Measurements from ENCODE around the gene UGT1A4.

The UGT1A4 gene

DNA sequence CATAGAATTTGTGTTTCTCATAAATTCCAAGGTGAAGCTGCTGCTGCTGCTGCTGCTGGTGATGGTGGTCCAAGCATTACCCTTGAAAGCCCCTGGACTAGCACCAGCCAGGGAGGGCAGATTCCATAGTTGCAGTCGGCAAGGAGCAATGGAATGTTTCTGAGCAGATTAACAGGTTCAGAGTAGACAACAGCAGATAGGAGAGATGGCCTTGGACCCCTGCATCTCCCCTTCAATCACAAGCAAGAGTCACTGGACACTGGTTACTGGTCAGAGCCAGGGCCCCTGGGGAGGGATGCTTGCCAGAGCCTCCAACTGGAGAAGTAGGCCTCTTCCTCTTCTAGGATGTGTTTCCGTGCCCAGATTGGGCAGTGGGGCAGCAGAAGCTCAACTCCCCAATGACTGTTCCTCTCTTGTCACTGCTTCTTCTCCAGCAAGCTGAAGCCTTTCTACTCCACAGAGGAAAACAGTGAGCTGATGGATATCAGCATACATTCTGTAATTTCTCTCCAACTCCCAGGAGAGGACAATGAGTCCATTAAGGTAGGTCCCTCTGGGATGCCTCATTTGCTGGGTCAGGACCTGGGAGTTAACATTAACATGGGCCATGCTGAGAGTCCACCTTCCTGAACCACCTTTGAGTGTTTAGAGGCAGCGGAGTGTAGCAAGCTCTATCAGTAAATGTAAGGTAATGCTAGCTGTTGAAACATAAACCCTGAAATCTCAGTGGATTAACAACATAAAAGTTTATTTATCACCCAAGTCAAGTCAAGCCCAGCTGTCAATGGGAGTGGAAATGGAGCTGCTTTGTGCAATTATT, 94.9 kb downstream of the UGT1A4 start:
- no peak for DNase-seq

DNA sequence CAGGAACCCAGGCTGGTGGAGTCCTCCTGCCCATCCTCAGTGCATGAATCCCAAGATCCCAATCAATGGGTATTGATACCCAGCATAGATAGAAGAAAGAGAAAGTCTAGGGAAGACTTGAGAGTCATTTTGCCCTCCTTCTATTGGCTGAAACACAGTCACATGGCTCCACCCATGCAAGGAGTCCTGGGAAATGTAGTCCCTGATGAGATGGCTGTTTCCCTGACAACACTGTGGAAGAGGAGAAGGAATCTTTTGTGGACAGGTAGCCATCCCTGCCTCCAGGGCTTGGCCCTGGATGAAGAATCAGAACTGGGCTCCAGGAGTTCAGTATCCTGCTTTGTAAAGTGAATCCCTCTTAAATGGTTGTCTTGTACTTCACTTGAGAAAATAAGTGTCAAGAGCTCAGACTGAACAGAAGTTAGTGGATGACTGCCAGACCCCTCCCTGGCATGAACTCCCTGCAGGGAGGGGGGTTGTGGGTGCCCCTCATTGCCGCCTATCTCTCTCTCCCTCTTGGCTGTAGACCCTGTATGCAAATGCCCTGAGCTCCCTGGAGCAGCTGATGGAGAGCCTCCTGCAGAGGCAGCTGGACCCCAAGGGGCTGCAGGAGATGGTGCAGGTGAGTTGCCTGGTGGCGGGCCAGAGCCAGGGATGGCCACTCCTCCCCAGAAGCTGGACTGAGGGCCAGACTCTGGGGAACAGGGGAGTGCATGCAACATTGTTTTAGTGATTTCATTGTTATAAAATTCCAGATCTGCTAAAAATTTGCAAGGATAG, 95.7 kb downstream of the UGT1A4 start:
- no peak for DNase-seq

DNA sequence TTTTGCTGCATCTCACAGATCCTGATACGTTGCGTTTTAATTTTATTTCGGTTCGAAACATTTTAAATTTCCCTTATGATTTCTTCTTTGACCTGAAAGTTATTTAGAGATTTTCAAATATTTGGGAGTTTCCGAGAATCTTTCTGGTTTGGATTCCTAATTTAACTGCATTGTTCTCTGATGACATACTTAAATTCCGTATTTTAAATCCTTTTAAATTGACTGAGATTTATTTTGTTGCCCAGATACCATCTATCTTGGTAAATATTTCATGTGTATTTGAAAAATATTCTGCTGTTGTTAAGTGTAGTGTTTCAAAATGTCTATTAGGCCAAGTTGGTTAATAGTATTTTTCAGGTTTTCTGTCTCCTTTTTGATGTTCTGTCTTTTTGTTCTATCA, 97.3 kb downstream of the UGT1A4 start:
- DNase-seq, result no peak

DNA sequence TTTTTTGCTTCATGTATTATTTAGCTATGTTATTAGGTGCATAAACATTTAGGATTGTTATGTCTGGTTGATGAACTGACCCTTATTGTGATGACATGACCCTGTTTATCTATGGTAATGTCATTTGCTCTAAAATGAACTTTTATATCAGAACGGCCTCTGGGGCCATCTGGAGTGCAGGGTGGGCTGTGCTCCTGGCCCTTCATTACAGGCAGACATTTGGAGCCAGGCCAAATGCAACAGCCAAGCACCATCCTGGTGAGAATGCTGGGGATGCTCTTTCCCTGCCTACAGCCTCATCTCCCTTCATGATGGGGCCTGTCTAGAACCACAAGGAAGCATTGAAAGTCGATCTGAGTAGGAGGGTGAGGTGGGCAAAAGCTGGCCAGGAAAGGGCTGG, 97.8 kb downstream of the UGT1A4 start:
- no peak for DNase-seq

DNA sequence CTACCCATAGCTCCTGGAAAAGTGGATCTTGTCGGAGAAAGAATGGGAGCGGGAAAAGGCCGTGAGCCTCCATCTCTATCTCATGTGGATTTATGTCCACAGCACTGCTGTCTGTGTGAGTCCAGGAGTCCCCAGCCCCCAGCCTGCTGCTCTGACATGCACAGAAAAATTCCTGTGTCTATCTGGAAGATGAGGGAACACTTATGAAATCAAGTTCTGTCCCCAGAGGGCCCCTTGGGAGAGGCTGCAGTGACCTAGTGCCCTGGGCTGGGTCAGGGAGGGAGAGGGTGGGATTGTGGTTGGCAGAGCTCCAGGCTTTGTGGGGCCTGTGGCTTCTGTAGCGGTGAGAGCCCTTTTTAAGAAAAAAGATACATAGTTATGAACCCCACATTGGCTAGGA, 98.2 kb downstream of the UGT1A4 start:
- DNase-seq, result no peak

DNA sequence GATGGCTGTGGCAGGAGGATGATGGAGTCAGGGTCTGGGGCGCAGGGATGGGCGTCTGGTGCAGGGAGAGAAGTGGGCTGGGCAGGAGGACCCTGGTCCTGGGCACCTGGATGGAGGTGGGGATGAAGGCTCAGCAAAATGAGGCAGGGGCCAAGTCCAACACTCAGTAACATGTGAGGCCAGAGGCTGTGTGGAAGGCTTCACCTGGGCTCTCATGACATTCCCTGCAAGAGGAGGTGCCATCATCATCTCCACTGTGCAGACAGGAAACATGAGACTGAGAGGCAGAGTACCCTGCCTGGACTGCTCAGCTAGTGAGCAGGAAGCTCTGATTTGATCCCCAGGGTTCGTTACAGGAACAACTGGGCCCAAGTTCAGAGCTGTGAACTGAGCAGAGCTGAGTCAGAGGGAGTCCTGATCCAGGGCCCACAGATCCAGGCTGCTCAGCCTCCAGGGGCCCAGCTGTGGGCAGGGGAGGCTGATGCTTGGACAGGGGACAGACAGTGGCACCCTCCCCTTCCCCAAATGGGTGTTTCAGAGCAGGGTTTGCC, 98.9 kb downstream of the UGT1A4 start:
- no peak for DNase-seq

DNA sequence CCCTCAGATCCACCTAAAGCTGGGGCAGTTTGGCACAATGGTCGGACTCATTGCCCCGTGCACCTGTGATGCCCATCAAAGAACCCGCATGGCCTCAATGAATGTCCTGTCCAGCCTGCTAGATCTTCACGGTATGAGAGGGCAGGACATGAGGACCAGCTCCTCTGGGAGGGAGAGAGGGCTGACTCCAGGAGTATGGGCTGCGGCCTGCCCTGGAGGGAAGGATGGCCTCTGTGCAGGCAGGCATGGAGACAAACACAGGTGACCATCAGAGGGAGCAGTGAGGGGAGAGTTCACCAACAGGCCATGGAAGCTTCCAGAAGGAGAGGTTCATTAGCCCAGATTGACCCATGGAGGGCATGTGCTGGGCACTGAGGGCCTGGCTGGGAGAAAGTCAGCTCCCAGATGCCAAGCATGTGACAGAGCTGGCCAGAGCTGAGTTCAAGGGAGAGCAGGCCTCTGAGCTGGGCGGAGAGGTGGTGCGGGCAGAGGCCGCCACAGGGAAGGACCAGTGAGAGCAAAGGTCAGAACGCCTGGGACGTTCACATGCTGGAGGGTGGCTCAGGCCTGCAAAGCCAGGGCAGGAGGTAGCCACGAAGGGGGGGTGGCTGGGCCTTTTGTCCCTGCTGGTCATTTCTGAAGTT, 99.6 kb downstream of the UGT1A4 start:
- DNase-seq, result no peak

DNA sequence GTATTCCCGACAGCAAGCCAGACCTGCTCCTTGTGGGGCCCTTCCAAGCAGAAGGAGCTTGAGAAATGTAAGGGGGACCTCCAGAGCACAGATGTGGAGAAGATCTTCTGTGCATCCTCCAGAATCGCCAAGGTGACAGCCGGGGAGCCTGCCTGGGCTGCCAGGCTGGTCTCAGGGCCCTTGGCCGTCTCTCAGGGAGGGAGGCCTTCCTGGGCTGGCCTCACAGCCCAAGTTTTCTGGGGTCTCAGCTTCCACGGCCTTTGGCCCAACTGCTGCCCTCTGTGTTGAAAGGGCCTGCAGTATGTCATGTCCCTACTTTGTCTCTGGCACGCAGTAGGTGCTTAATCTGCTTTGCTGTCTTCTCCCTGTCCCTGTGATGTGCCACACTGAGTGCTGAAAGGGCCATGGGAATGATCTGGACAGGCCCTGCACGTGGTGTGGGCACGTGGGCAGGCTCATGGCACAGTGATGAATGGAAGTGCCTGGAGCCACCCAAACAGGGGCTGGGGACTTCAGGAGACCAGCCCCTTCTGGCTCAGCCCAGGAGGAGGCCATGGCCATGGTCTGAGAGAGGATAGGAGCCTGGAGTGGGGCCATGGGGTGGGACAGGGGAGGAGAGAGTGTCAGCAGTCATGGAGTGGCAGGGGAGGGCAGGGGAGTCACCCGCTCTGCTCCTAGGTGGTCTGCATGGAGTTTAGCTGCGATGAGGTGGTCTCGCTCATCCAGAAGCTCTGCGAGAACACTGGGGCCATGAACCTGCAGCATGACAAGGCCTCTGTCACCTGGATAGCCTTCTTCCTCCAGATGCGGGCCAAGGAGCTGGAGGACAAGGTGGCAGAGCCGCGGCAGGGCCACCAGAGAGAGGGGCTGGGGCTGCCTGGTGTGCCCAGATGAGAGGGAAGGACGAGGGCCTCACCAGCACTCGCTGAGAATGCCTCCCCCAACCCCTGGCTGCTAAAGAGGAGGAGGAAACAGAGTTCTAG, 100.4 kb downstream of the UGT1A4 start:
- no peak for DNase-seq

DNA sequence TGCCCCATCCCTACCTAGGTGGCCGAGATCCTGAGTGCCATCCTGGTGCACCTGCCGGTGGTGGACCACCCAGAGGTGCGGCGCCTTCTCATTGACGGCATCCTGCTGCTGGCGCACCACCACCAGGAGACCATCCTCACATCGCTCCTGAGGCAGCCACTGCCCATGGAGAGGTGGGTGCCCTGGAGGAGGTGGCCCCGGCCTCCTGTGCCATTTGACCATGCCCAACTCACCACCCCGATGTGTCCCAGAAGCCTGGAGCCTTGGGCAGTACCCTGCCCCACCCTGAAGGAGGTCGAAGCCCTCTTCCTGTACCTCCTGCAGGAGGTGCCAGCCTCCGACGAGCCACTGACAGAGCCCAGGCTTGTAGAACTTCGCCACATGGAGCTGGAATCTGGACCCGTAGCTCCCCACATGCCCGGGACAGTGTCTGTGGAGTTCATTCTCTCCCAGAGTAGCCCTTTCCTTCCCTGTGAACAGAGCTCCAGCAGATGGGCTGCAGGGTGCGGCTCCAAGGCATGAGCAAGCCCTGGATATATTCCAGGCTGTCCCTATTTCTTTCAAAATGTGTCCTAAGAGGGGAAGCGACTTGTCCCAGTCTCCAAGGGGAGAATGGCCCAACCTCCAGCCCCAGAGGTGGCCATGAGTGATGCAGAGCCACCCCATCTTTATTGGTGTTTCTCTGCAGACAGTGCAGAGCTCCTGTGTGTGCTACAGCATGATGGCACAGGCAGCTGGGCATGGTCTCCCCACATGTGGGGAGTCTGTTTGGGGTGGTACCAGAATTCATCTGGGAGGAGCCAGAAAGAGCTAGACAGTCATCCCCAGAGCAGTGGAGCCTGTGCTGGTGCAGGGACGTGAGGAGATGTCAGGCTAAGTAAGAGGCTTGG, 101.6 kb downstream of the UGT1A4 start:
- no peak for DNase-seq

DNA sequence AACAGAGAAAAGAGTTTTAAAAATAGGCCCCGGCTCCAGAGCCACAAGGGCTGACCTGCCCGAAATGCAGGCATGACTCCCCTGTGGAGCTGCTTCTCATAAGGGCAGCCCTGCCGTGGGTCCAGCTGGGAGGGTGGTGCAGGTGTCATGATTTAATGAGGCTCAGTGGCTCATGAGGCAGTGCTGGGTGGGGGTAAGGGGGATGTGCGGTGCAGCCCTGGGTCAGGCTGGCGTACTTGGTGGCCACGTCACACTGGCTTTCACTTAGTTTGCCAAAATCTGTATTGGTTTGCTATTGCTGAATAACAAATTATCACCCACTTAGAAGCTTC, 102.2 kb downstream of the UGT1A4 start:
- DNase-seq, result no peak

DNA sequence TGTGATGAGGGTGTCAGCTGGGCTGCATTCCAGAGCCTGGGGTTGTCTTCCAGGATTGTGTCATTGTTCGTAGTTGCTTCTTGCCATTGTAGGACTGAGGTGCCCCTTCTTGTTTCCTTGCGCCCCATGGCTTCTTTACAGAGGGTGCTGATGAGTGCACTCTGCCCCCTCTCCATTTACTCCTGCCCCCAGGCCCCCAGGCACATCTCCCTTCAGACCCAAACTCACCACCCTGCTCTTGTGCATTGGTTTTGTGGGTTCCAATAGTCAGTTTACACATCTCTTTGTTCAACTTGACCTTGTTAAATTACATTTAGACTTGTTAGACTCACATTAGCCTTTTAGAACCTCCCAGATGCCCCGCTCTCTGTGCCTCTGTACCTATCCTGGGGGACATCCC, 102.7 kb downstream of the UGT1A4 start:
- no peak for DNase-seq

DNA sequence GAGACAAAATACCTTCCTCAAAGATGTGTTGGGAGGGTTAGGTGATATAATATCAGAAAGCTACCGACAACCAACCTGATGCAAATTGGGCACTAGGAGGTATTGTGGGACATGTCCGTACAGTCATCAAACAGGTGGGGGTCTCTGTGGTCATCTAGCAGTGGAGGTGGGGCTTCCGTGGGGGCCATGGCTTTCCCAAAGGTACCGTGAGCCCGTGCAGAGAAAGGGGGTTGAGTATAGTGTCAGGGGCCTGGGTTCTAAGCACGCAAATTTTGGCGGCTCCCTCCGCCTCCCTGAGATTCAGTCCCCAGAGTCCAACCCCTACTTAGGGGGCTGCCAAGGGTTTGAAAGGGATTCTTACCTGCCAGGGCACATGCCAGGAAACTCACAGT, 103.2 kb downstream of the UGT1A4 start:
- no peak for DNase-seq

DNA sequence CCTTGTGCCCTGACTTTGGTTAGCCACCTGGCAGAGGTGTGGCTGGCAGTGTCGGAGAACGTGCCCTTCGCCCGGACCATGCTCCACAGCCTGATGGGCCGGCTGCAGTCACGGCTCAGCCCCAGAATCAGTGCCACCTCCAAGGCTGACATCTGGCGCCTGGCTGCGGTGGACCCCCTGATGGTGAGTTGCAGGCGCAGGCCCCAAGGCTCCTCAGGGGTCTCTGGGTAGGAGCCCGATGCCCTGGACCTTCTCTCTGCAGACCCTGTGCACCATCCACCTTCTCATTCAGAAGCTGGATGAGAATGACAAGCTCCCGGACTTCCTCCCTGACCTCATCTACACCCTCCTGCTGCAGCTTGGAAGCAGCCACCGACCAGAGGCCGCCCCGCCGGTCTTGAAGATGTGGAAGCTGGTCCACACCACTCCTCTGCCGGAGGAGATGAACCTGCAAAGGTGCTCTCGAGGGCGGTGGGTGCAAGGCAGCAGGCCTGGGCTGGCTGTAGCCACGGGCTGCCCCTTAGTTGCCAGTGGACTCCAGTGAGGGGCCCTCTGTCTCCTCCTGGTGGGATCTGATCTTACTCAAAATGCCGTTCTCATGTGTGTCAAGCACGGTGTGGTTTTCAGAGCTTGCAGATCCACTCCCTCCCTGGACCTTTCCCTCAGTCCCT, 103.7 kb downstream of the UGT1A4 start:
- DNase-seq, result no peak

Measured in effector CD8-positive, alpha-beta T cell (primary cell).